ENCODE measurements around the gene HRCT1. TPM values are rescaled to one million over a fixed set of nuclear protein-coding genes. Genes with fewer than 3 reads are reported as not detected.

HRCT1 gene
- total and polyA plus RNA-seq, 7 donors: 2.1 to 88.5 (median 5.4) TPM

DNA sequence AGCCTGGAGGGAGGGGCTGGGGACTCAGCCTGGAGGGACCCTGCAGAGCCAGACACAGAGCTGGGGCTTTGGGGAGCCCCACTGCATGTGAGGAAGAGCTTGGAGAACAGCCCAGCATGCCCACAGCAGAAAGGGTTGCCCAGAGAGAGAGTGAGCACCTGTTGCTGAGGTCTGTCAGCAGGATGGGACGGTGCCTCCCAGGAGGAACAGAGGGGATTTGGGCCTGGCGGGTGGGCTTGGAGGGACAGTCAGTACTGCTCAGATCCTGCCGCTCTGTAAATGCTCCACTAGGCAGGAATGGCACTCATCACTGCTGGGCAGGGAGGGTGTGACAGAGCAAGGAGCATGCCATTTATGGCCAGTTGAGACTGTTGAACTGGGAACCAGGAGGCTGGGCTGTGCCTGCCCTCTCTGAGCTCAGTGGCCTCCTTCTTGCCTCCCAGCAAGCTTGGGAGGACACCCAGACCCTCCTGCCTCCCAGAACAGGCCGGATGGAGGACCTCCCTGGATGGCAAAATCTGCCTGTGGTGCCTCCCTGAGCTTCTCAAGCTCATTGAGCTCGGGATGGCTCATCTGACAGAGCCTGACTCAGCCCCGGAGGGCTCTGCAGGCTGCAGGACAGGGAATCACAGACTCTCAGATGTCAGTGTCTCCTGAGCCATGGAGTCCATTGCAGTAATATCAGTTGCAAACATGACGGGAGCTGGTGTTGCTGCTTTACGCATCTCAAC lies 786 bp upstream of the HRCT1 start:
- 30 to 70% methylated on average over 8 of the region's 8 CpGs for WGBS, 2 donors
- intact Hi-C loops (cut with DNase I): no loop called here

DNA sequence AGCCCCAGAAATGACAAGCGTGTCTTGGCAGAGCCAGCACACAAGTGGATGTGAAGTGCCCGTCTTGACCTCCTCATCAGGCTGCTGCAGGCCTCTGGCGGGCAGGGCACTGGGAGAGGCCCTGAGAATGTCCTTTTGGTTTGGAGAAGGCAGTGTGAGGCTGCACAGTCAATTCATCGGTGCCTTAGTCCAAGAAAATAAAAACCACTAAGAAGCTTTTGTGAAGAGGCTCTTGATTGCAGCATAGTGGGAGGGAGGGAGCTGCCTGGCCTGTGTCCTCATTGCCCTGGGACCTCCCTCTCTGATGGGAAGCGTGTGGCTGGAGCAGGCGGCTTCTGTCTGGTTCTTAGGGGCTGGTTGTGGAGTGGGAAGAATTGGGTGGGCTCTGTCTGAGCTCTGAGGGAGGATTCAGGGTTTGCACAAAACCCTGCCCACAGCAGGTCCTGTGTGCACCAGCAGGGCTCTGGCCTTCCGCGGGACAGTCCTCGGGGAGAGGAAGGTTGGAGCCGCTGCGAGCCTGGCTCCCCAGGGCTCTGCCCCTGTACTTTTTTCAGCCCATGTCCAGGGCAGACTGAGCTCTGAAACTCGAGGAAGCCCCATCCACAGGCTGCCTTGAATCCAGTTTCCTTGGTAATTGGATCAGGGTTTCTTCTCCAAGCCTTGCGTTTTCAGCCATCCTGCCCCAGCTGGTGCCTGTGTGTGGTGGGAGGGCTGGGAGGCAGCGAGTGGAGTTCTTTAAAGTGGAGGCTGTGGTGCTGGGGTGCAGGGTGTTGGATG lies 1.1 kb downstream of the HRCT1 start:
- intact Hi-C loops (cut with DNase I): no loop called here
- peak; percentile 93 for DNase-seq
- H3K27ac ChIP-seq: peak overlapping the region; percentile 93 to 97 (median 94)

More for the DNA sequence above, 786 bp upstream of the HRCT1 start:
- peaks cover 0 to 70% (median 65%) of the 10 kb centered on the region in 4 donors for H3K4me1 ChIP-seq
- no peak for TF ChIP-seq EP300 (IDR thresholded peaks at IDR 0.05)
- TF ChIP-seq POLR2A (IDR thresholded peaks at IDR 0.05): no peak
- TF ChIP-seq, protein P1, sequence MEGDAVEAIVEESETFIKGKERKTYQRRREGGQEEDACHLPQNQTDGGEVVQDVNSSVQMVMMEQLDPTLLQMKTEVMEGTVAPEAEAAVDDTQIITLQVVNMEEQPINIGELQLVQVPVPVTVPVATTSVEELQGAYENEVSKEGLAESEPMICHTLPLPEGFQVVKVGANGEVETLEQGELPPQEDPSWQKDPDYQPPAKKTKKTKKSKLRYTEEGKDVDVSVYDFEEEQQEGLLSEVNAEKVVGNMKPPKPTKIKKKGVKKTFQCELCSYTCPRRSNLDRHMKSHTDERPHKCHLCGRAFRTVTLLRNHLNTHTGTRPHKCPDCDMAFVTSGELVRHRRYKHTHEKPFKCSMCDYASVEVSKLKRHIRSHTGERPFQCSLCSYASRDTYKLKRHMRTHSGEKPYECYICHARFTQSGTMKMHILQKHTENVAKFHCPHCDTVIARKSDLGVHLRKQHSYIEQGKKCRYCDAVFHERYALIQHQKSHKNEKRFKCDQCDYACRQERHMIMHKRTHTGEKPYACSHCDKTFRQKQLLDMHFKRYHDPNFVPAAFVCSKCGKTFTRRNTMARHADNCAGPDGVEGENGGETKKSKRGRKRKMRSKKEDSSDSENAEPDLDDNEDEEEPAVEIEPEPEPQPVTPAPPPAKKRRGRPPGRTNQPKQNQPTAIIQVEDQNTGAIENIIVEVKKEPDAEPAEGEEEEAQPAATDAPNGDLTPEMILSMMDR (IDR thresholded peaks at IDR 0.05): no peak
- no peak for TF ChIP-seq POLR2AphosphoS5 (IDR thresholded peaks at IDR 0.05)
- DNase-seq: no peak
- no peaks in the 10 kb centered on the region for H3K36me3 ChIP-seq
- peak overlapping the region; percentile 93 to 97 (median 94) for H3K27ac ChIP-seq
- H3K9me3 ChIP-seq: no peaks in the 10 kb centered on the region
- H3K4me3 ChIP-seq: peak overlapping the region in 1 of 4 donors; percentile 33
- H3K27me3 ChIP-seq: no peaks in the 10 kb centered on the region

DNA sequence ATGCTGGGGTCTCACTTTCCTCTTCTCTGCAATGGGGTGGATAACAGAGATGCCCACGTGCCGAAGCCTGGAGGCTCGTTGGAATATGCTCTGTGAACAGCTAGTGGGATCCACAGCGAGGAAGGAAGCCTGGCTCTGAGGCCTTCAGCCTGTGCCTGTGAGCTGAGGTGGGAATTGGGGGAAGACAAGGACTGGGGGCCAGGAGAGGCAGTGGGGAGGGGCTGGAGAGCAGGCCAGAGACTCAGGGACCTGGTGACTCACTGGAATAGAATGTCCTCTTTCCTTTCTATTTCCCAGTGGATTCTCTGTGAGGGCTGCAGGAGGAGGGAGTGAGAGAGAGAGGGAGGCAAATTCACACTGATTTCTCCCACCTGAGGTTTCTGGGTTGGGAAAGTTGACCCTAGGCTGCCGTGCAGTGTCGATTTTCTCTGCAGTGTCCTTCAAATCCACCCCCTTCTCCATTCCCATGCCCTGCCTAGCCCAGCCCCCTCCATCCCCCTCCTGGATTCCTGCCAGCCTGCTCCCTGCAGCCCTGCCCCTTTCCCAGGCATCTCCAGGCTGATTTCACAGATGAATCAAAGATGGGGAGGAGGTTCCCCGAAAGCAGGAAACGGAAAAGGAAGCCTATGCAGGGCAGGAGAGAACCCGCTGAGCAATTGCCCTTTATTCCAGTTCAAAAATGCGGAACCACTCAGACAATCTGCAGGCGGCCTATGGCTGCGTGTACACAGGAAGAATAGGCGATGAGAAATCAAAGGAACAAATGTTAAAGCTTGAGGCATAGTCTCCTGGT lies 1.9 kb downstream of the HRCT1 start:
- Histone ChIP-seq H3K4me1 (peaks cover 0 to 85% (median 76%) of the 10 kb centered on the region in 4 donors), H3K9me3 (no peaks in the 10 kb centered on the region), H3K27ac (peak overlapping the region; percentile 93 to 97 (median 94)), H3K4me3 (peak overlapping the region in 3 of 4 donors; percentile 15 to 33 (median 25)), H3K36me3 (no peaks in the 10 kb centered on the region), H3K27me3 (no peaks in the 10 kb centered on the region)
- WGBS, 2 donors: 28 to 39% methylated on average over 13 of the region's 13 CpGs
- peak; percentile 94 for DNase-seq
- TF ChIP-seq EP300 (IDR thresholded peaks at IDR 0.05): peak in 2 of 4 donors; percentile 47 to 82
- TF ChIP-seq POLR2A (IDR thresholded peaks at IDR 0.05): no peak
- peak; percentile 58 to 80 (median 72) for TF ChIP-seq POLR2AphosphoS5 (IDR thresholded peaks at IDR 0.05)
- TF ChIP-seq, protein P1 (IDR thresholded peaks at IDR 0.05): no peak
- intact Hi-C loops (cut with DNase I): no loop called here

More for the DNA sequence above, 1.1 kb downstream of the HRCT1 start:
- H3K4me3 ChIP-seq: peak overlapping the region in 3 of 4 donors; percentile 15 to 33 (median 25)
- H3K27me3 ChIP-seq: no peaks in the 10 kb centered on the region
- TF ChIP-seq POLR2AphosphoS5 (IDR thresholded peaks at IDR 0.05): peak; percentile 59 to 76 (median 72)
- TF ChIP-seq EP300 (IDR thresholded peaks at IDR 0.05): peak in 1 of 4 donors; percentile 14
- TF ChIP-seq, protein P1 (IDR thresholded peaks at IDR 0.05): peak in 1 of 4 experiments; percentile 18
- TF ChIP-seq POLR2A (IDR thresholded peaks at IDR 0.05): peak in 1 of 2 donors; percentile 29
- 56 to 61% methylated on average over 14 of the region's 14 CpGs for WGBS, 2 donors
- H3K36me3 ChIP-seq: no peaks in the 10 kb centered on the region
- H3K9me3 ChIP-seq: no peaks in the 10 kb centered on the region
- H3K4me1 ChIP-seq: peaks cover 0 to 85% (median 76%) of the 10 kb centered on the region in 4 donors

DNA sequence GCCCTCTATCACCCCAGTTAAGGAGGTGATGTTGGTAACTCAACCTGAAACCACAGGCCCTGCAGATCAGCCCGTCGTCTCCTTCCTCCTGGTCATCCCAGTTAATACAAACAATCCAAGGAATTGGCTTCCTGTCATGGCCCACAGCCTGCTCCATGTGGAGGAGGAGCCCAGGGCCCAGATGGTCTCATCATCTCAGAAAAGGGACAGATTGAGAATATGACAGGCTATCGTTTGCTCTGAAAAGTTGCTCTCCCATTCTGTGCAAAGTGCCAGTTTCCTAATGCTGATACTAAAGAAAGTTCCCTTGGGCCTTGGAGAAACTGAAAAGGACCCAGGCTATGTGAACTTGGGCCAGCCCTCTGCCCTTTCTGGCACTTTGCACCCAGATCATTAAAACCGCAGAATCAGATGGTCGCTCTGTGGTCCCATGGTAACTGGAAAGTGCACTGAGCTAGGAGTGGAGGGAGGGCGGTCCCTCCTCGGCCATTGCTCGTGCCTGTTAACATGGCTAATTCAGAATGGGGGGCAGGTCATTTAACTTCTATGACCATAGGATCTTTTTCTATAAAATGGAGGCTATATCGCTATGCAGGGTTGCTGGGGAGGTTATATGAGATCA lies 2.6 kb downstream of the HRCT1 start:
- Histone ChIP-seq H3K27me3 (no peaks in the 10 kb centered on the region), H3K4me3 (peak overlapping the region in 2 of 4 donors; percentile 25 to 33), H3K4me1 (peaks cover 0 to 81% (median 73%) of the 10 kb centered on the region in 4 donors), H3K9me3 (no peaks in the 10 kb centered on the region), H3K27ac (peak overlapping the region; percentile 93 to 97 (median 94)), H3K36me3 (no peaks in the 10 kb centered on the region)
- 70 to 72% methylated on average over 9 of the region's 9 CpGs for WGBS, 2 donors
- DNase-seq: peak; percentile 87
- no peak for TF ChIP-seq POLR2A (IDR thresholded peaks at IDR 0.05)
- TF ChIP-seq, protein P1 (IDR thresholded peaks at IDR 0.05): no peak
- no peak for TF ChIP-seq POLR2AphosphoS5 (IDR thresholded peaks at IDR 0.05)
- no peak for TF ChIP-seq EP300 (IDR thresholded peaks at IDR 0.05)
- intact Hi-C loops (cut with DNase I): no loop called here

Data from sigmoid colon (tissue), 7 donors.